Ureter (tissue), 1 donor: ENCODE results near the gene CFAP92. TPM values are rescaled to one million over a fixed set of nuclear protein-coding genes. Genes with fewer than 3 reads are reported as not detected.
"Not testable (repeated sequence)": the region's sequence is repeated elsewhere in the genome, so short reads cannot be mapped to it uniquely, and the experiment has no call there.

ENCODE experiments used
- DNase-seq: peaks from one replicate; pipeline ENCODE4 v3.0.0-alpha.2; 2020; ENCODE audit warnings: low spot score
- total RNA-seq: library from RNA; stranded (reverse); gene quantifications from one replicate; pipeline ENCODE4 v1.2.4, GENCODE V29; 2023
- donor health status: DM: yes; HTN: yes; CAD: no.

The CFAP92 gene
- total RNA-seq, 1 donor from 2014 or later = 2.1 TPM

GRCh38 chr3:128867200-128868125 is 126.4 kb downstream of the CFAP92 start:
- DNase-seq = no peak

- DNase-seq = not testable (repeated sequence)
Observed at GRCh38 chr3:128864849-128865804, 128.7 kb downstream of the CFAP92 start.

- no peak for DNase-seq
Observed at GRCh38 chr3:128864351-128864811, 129.5 kb downstream of the CFAP92 start.

GRCh38 chr3:128863560-128863959 is 130.3 kb downstream of the CFAP92 start:
- DNase-seq = no peak

- no peak for DNase-seq
Observed at GRCh38 chr3:128861491-128861890, 132.4 kb downstream of the CFAP92 start.

Other genes with a start within 250 kb of the CFAP92 start
- gene ACAD9, start 114.5 kb downstream of the CFAP92 start, total RNA-seq = 76.0 TPM
- 2.1 TPM for gene EFCC1, start 7.2 kb upstream of the CFAP92 start, total RNA-seq
- gene GP9, start 66.7 kb upstream of the CFAP92 start, total RNA-seq = not detected
- 27.2 TPM for gene RAB43, start 127.7 kb upstream of the CFAP92 start, total RNA-seq
- gene ISY1, start 167.0 kb upstream of the CFAP92 start, total RNA-seq = 34.4 TPM
- gene CNBP, start 189.8 kb upstream of the CFAP92 start, total RNA-seq = 338 TPM